ENCODE results near the gene BMP8B.

The BMP8B gene

DNA sequence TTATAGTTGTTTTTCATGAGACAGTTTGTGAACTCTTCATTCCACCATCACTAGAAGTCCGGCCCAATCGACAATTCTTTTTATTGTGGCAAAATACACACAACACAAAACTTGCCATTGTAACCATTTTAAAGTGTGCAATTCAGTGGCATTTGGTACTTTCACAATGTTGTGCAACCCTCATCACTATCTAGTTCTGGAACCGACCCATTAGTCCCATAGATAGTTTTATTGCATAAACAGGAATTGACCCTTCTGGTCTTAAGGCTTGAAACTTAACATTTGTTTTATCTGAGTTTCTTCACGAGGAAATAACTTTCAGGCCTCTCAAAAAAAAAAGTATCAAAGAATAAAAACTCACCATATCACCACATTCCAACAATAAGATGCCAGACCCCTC lies 58.8 kb downstream of the BMP8B start:
- no peak overlapping the region for H3K4me3 ChIP-seq (ENCODE audit: low read depth, low read length)
- TF ChIP-seq, protein P1, sequence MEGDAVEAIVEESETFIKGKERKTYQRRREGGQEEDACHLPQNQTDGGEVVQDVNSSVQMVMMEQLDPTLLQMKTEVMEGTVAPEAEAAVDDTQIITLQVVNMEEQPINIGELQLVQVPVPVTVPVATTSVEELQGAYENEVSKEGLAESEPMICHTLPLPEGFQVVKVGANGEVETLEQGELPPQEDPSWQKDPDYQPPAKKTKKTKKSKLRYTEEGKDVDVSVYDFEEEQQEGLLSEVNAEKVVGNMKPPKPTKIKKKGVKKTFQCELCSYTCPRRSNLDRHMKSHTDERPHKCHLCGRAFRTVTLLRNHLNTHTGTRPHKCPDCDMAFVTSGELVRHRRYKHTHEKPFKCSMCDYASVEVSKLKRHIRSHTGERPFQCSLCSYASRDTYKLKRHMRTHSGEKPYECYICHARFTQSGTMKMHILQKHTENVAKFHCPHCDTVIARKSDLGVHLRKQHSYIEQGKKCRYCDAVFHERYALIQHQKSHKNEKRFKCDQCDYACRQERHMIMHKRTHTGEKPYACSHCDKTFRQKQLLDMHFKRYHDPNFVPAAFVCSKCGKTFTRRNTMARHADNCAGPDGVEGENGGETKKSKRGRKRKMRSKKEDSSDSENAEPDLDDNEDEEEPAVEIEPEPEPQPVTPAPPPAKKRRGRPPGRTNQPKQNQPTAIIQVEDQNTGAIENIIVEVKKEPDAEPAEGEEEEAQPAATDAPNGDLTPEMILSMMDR (IDR thresholded peaks at IDR 0.05; ENCODE audit: control insufficient read depth, extremely low read depth, insufficient read depth), result no peak

DNA sequence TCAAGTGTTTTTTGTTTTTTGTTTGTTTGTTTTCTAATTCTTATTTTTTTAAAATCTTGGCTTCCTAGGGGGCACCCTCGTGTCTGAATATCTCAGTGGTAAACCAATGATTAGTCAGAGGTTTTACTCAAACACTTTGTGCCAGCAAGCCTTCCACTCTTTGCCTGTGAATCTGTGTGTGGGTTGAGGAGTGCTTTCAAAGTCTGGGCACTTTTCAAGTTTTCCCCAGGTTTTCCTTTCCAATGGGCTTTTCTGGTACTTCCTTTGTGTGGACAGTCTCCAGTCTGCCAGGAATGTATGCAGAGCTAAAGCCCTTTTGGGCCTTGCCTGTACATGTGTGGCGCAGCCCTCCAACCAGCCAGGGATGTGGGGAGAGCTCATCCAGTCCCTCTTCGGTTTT lies 59.6 kb downstream of the BMP8B start:
- DNase-seq (ENCODE audit: low read depth), result no peak
- TF ChIP-seq, protein P1 (IDR thresholded peaks at IDR 0.05; ENCODE audit: control insufficient read depth, extremely low read depth, insufficient read depth), result no peak
- no peak overlapping the region for H3K4me3 ChIP-seq (ENCODE audit: low read depth, low read length)

More for the DNA sequence above, 58.8 kb downstream of the BMP8B start:
- no peak for DNase-seq (ENCODE audit: low read depth)

DNA sequence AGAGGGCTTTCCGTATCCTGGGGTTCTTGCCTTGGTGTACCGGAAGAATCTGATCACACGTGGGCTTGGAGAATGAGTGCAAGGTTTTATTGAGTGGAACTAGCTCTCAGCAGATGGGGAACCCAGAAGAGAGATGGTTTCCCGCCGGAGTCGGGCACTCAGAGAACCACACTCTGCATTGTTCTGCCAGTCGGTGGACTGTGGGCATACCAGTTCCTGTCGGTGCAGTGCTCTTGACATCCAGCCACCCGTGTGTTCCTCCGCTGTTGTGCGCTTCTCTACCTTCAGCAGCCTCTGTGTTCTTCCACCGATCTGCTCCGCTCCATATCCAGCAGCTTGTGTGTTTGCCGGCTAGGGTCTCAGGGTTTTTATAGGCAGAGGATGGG lies 60.7 kb downstream of the BMP8B start:
- TF ChIP-seq, protein P1 (IDR thresholded peaks at IDR 0.05; ENCODE audit: control insufficient read depth, extremely low read depth, insufficient read depth), result no peak

DNA sequence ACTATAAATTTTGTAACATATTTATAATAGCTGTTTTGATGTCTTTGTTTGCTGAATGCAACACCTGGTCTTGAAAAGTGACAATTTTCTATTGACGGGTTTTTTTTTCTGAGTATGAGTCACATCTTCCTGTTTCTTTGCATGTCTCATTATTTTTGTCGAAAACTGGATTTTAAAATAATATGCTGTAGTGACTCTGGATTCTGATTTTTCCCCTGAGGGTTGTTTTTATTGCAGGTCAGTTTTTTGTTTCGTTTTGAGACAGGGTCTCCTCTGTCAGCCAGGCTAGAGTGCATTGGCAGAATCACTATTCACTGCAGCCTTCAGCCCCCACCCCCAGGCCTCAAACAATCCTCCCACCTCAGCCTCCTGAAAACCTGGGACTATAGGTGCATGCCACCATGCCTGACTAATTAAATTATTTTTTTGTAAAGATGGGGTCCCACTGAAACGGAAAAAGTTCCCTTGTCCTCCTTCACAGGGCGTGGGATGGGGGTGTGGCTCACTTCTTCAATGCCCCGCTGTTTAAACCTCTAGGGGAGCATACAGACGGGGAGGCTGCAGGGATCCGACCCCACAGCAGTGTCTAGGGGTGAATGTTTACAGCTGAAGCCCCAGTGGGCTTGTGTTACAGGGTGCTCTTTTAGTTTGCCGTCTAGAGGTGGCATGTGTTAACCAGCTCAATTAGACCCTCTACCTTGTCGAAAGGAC lies 61.3 kb downstream of the BMP8B start:
- no peak overlapping the region for H3K4me3 ChIP-seq (ENCODE audit: low read depth, low read length)
- TF ChIP-seq, protein P1 (IDR thresholded peaks at IDR 0.05; ENCODE audit: control insufficient read depth, extremely low read depth, insufficient read depth), result no peak
- DNase-seq (ENCODE audit: low read depth), result no peak

More for the DNA sequence above, 60.7 kb downstream of the BMP8B start:
- DNase-seq (ENCODE audit: low read depth), result no peak
- H3K4me3 ChIP-seq (ENCODE audit: low read depth, low read length), result no peak overlapping the region

DNA sequence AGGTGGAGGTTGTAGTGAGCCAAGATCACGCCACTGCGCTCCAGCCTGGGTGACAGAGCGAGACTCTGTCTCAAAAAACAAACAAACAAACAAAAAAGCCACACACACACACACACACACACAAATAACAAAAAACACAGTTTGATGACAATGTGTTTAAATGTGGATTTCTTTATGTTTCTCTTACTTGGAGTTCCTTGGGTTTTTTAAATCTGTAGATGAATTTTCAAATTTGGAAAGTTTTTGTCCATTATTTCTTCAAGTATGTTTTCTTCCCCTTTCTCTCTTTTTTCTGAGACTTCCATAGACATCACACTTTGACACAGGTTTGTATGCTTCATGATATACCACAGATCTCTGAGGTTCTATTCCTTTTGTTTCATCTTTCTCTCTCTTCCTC lies 62.1 kb downstream of the BMP8B start:
- H3K4me3 ChIP-seq (ENCODE audit: low read depth, low read length), result no peak overlapping the region
- TF ChIP-seq, protein P1 (IDR thresholded peaks at IDR 0.05; ENCODE audit: control insufficient read depth, extremely low read depth, insufficient read depth), result no peak
- no peak for DNase-seq (ENCODE audit: low read depth)

DNA sequence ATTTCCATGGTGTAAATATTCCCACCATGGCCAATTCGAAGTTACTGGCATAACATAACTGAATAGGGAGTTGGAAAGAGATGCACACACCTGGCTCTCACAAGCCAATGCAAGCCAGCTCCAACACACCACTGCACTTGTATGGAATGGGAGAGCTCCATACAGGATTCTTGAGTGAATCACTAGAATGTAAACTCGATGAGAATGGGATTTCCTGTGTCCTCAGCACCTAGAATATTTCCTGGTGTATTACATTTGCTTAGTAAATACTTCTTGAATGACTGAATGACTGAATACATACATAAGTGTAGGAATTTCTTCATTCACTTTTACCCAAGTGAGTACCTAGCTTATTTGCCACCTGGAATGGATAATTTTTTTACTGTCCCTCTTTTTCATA lies 66.2 kb downstream of the BMP8B start:
- no peak overlapping the region for H3K4me3 ChIP-seq (ENCODE audit: low read depth, low read length)
- DNase-seq (ENCODE audit: low read depth), result no peak
- TF ChIP-seq, protein P1 (IDR thresholded peaks at IDR 0.05; ENCODE audit: control insufficient read depth, extremely low read depth, insufficient read depth), result no peak

DNA sequence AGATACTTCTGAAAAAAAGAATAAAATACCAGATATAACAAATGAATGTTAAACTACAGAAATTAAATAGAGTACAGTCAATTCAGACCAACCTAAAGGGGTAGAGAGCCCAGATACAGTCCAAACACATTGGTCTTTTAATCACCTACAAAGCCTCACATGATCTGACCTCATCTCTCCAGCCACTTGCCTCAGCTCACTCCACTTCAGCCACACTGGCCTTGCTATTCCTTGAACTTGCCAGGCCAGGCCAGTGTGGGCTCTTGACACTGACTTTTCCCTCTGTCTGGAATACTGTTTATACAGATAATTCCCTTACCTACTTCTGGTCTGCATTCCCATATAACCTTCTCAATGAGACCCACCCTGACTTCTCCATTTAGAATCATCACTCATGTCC lies 67.0 kb downstream of the BMP8B start:
- H3K4me3 ChIP-seq (ENCODE audit: low read depth, low read length), result no peak overlapping the region
- TF ChIP-seq, protein P1 (IDR thresholded peaks at IDR 0.05; ENCODE audit: control insufficient read depth, extremely low read depth, insufficient read depth), result no peak

More for the DNA sequence above, 67.0 kb downstream of the BMP8B start:
- no peak for DNase-seq (ENCODE audit: low read depth)
